Natural killer cell (primary cell): ENCODE results near the gene RPL35A. TPM values are rescaled to one million over a fixed set of nuclear protein-coding genes. Genes with fewer than 3 reads are reported as not detected.
A peak's percentile ranks its signal among the peaks of the same experiment; 100 is the strongest.

Experiments
- ATAC-seq, 3 donors: fragments of 150-1000 bp in 2 of 3; fragments of 200-7000 bp in 1 of 3; cut with Tn5 transposase; 1 replicate in 1 of 3; 2 replicates in 2 of 3; pipeline ENCODE4 v1.10.0; 2021; ENCODE audit warnings: mild to moderate bottlenecking in 2 of 3, moderate library complexity in 2 of 3
- DNase-seq, 2 donors: peaks; one replicate each; pipeline versions ENCODE4 v3.0.0 to v3.0.0-alpha.2; 2013 to 2021; ENCODE audit warnings: mixed read lengths in 1 of 2
- H3K27ac ChIP-seq: one replicate; pipeline ENCODE4 v1.5.1; 2013; ENCODE audit warnings: mild to moderate bottlenecking, low read length
- H3K27me3 ChIP-seq: one replicate; pipeline ENCODE4 v1.6.1; 2013; ENCODE audit warnings: low read length; ENCODE audit not compliant: control insufficient read depth, insufficient read depth
- H3K36me3 ChIP-seq: one replicate; pipeline ENCODE4 v1.6.1; 2013; ENCODE audit warnings: low read length; ENCODE audit not compliant: control insufficient read depth, insufficient read depth
- H3K4me1 ChIP-seq: one replicate; pipeline ENCODE4 v1.6.1; 2013; ENCODE audit warnings: low read length; ENCODE audit not compliant: control insufficient read depth, insufficient read depth
- H3K4me3 ChIP-seq: one replicate; pipeline ENCODE4 v1.5.1; 2013; ENCODE audit warnings: low read length
- H3K9me3 ChIP-seq: one replicate; pipeline ENCODE4 v1.6.1; 2013; ENCODE audit warnings: low read length; ENCODE audit not compliant: control insufficient read depth, insufficient read depth
- H3K27ac Mint-ChIP-seq, 2 donors: one replicate each; pipeline ENCODE4 v1.8.0; 2022; ENCODE audit warnings: mild to moderate bottlenecking in 2 of 2, mixed read lengths in 2 of 2, moderate library complexity in 1 of 2
- H3K27me3 Mint-ChIP-seq, 2 donors: one replicate each; pipeline ENCODE4 v1.8.0; 2022; ENCODE audit warnings: low read depth in 2 of 2, mixed read lengths in 2 of 2
- H3K36me3 Mint-ChIP-seq: one replicate; pipeline ENCODE4 v1.8.0; 2022; ENCODE audit warnings: mixed read lengths
- H3K4me1 Mint-ChIP-seq, 2 donors: one replicate each; pipeline ENCODE4 v1.8.0; 2022; ENCODE audit warnings: mixed read lengths in 2 of 2
- H3K4me3 Mint-ChIP-seq: one replicate; pipeline ENCODE4 v1.8.0; 2022; ENCODE audit warnings: mild to moderate bottlenecking, moderate library complexity, mixed read lengths
- H3K9me3 Mint-ChIP-seq, 2 donors: one replicate each; pipeline ENCODE4 v1.8.0; 2022; ENCODE audit warnings: mixed read lengths in 2 of 2
- WGBS: methylation state at CpG from one replicate; pipeline ENCODE4 v1.1.7; 2013; ENCODE audit warnings: missing lambda C conversion rate; ENCODE audit not compliant: insufficient coverage; 5-methylcytosine and 5-hydroxymethylcytosine counted together
- intact Hi-C: fragments of 100-400 bp; cut with micrococcal nuclease; formaldehyde crosslinking; loops from one replicate; pipeline ENCODE4 v1.14.2; 2022
- total RNA-seq, 4 donors: library from RNA; stranded (reverse); fragments of 120-200 nt in 1 of 4; gene quantifications; one replicate each; pipeline versions ENCODE4 v1.2.3 to v1.2.4, GENCODE V29; 2013 to 2022
- TF ChIP-seq, protein P1 (sequence below): fragments of 200-600 bp; IDR thresholded peaks from one replicate; pipeline ENCODE4 v1.8.0; 2022; ENCODE audit warnings: antibody characterized with exemption

The RPL35A gene
- total RNA-seq, 3 donors from 2014 or later (not counting 1 experiment from before 2014, with no cell fraction given): 693 to 869 (median 848) TPM

DNA sequence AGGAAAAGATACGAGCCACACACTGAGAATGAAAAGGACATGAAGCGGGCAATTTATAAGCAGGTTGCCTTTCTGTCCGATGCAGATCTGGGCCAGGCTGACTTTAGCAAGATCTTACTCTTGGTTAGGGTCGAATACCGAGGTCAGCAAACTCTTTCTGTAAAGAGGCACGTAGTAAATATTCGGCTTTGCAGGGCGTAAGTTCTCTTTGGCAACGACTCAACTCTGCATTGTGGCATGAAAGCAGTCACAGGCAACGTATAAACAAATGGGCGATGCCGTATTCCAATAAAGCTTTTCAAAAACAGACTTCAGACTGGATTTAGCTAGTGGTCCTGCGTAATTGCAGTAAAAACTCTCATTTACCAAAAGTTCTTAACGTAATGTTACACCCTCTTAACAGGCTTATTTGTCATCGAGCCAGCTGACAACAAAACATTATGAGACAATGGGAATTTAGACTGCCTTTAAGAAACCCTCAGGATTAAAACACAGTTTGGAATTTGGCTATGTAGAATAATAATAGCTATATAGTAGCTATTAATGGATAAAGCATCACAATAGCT is 13.1 kb upstream of the RPL35A start:
- no peak overlapping the region for H3K4me3 ChIP-seq
- no peaks in the 10 kb centered on the region for H3K36me3 Mint-ChIP-seq
- intact Hi-C loops: no loop called here
- ATAC-seq: no peak
- H3K4me1 Mint-ChIP-seq: no peaks in the 10 kb centered on the region
- no peak overlapping the region for H3K4me3 Mint-ChIP-seq
- no peaks in the 10 kb centered on the region for H3K4me1 ChIP-seq
- WGBS: 94% methylated on average over 15 of the region's 15 CpGs
- no peak for DNase-seq
- no peaks in the 10 kb centered on the region for H3K9me3 ChIP-seq
- no peak overlapping the region for H3K27ac ChIP-seq
- no peaks in the 10 kb centered on the region for H3K27me3 Mint-ChIP-seq
- no peak overlapping the region for H3K27ac Mint-ChIP-seq
- TF ChIP-seq, protein P1, sequence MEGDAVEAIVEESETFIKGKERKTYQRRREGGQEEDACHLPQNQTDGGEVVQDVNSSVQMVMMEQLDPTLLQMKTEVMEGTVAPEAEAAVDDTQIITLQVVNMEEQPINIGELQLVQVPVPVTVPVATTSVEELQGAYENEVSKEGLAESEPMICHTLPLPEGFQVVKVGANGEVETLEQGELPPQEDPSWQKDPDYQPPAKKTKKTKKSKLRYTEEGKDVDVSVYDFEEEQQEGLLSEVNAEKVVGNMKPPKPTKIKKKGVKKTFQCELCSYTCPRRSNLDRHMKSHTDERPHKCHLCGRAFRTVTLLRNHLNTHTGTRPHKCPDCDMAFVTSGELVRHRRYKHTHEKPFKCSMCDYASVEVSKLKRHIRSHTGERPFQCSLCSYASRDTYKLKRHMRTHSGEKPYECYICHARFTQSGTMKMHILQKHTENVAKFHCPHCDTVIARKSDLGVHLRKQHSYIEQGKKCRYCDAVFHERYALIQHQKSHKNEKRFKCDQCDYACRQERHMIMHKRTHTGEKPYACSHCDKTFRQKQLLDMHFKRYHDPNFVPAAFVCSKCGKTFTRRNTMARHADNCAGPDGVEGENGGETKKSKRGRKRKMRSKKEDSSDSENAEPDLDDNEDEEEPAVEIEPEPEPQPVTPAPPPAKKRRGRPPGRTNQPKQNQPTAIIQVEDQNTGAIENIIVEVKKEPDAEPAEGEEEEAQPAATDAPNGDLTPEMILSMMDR: no peak
- no peaks in the 10 kb centered on the region for H3K36me3 ChIP-seq
- no peaks in the 10 kb centered on the region for H3K9me3 Mint-ChIP-seq
- no peaks in the 10 kb centered on the region for H3K27me3 ChIP-seq

DNA sequence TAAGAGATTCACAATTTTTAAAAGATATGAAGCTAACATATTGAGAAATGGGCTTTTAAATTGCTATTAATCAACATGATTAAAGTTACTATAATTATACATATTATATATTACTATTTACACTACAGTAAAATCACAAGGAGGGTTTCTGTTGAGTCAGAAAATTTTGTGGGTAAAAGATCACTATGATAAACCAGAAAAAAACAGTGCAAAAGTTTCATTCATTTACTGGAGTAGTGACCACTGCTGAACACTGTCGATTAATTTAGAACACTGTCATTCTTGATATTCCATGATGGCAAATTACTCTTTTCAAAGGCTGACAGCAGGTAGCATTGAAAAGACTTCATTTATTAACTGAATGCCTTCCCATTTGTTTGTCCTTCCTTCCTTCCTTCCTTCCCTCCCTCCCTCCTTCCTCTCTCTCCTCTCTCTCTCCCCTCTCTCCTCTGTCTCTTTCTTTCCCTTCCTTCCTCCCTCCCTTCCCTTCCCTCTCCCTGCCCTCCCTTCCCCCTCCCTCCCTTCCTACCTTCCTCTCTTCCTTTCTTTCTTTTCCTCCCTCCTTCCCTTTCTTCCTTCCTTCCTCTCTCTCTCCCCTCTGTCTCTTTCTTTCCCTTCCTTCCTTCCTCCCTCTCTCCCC is 9.1 kb upstream of the RPL35A start:
- no peaks in the 10 kb centered on the region for H3K9me3 ChIP-seq
- H3K27ac Mint-ChIP-seq: no peak overlapping the region
- intact Hi-C loops: no loop called here
- H3K27ac ChIP-seq: no peak overlapping the region
- no peaks in the 10 kb centered on the region for H3K36me3 ChIP-seq
- H3K4me1 Mint-ChIP-seq: no peaks in the 10 kb centered on the region
- 76% methylated on average over 1 of the region's 1 CpG for WGBS
- no peaks in the 10 kb centered on the region for H3K27me3 ChIP-seq
- no peaks in the 10 kb centered on the region for H3K27me3 Mint-ChIP-seq
- no peak overlapping the region for H3K4me3 Mint-ChIP-seq
- TF ChIP-seq, protein P1: no peak
- ATAC-seq (no peak), DNase-seq (no peak)
- no peaks in the 10 kb centered on the region for H3K9me3 Mint-ChIP-seq
- no peaks in the 10 kb centered on the region for H3K4me1 ChIP-seq
- no peak overlapping the region for H3K4me3 ChIP-seq
- H3K36me3 Mint-ChIP-seq: no peaks in the 10 kb centered on the region

DNA sequence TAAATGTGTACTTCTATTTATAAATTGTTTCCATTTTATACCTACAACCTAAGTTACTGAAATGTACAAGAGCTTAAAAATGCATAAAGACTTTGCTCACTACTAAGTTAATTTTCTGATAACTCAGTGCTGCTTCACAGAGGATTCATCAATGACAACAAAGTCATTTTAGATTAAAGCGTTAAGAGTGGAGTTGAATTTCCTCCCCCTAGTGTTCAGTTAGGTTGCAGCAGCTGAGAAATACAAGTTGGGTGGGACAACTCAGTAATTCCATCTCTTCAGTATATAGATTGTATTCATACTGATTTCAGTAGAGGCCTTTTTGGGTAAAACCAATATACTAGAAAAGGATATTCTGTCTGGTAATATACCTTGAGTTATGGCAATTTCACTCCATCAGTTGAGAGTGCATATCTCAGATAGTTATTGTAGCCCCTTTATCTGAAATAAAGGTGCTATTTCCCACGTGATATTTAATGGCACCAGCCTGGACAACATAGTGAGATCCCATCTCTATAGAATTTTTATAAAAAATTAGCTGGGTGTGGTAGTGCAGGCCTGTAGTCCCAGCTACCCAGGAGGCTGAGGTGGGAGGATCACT is 6.9 kb upstream of the RPL35A start:
- no peaks in the 10 kb centered on the region for H3K36me3 ChIP-seq
- DNase-seq (peak in 1 of 2 donors; percentile 72), ATAC-seq (peak; percentile 54 to 88 (median 63))
- no peak overlapping the region for H3K27ac ChIP-seq
- TF ChIP-seq, protein P1: peak; percentile 68
- H3K4me1 ChIP-seq: no peaks in the 10 kb centered on the region
- Mint-ChIP-seq H3K27ac (no peak overlapping the region), H3K4me3 (no peak overlapping the region), H3K4me1 (no peaks in the 10 kb centered on the region), H3K27me3 (no peaks in the 10 kb centered on the region), H3K36me3 (no peaks in the 10 kb centered on the region), H3K9me3 (no peaks in the 10 kb centered on the region)
- WGBS: 100% methylated on average over 1 of the region's 2 CpGs
- H3K9me3 ChIP-seq: no peaks in the 10 kb centered on the region
- no peak overlapping the region for H3K4me3 ChIP-seq
- intact Hi-C loops: loop anchor here (1.0 kb wide), 1 partner anchor 37 kb away; no protein-coding TSS in a partner anchor
- no peaks in the 10 kb centered on the region for H3K27me3 ChIP-seq
